SKM-1 treated with dmso at 0.1 percent for 144 hours (cell line): ENCODE data around the gene TPCN1.
"Not testable (repeated sequence)": the region's sequence is repeated elsewhere in the genome, so short reads cannot be mapped to it uniquely, and the experiment has no call there.

Experiments used
- DNase-seq: peaks from one replicate; lab custom pipeline; 2025; ENCODE audit not compliant: unreplicated experiment; lab: John Stamatoyannopoulos, UW

TPCN1 gene

DNA sequence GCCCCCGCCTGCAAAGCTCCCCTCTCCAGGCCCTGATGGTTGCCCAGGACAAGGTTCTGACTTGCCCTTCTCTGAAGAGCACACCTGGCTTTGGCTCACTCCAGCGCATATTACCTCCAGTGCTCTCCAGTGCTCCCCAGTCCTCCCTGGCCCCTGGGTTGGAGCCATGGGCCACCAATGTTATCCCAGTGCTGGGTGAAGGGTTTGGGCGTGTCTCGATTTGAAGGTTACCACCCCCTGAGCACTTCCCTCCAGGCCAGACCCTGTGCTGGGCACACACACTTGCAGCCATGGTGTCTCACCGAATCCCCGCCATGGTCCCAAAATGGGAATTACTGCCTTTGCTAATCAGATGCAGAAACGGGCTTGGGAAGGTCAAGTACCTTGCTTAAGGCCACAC is 24.7 kb upstream of the TPCN1 start:
- DNase-seq = no peak

DNA sequence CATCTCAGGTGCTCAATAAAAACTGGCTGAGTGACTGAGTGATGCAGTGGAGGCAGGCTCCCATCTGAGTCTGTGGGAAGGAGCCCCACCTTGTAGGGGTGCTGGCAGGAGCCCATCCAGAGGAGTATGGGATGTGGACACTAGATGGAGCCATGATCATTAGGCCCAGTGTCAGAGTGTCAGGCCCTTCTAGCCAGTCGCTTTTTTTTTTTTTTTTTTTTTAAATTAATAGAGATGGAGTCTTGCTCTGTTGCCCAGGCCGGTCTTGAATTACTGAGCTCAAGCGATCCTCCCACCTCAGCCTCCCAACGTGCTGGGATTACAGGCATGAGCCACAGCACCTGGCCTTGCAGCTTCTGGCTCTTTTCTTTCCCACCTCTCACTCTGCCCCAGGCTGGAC is 24.3 kb upstream of the TPCN1 start:
- peak; percentile 41 for DNase-seq

DNA sequence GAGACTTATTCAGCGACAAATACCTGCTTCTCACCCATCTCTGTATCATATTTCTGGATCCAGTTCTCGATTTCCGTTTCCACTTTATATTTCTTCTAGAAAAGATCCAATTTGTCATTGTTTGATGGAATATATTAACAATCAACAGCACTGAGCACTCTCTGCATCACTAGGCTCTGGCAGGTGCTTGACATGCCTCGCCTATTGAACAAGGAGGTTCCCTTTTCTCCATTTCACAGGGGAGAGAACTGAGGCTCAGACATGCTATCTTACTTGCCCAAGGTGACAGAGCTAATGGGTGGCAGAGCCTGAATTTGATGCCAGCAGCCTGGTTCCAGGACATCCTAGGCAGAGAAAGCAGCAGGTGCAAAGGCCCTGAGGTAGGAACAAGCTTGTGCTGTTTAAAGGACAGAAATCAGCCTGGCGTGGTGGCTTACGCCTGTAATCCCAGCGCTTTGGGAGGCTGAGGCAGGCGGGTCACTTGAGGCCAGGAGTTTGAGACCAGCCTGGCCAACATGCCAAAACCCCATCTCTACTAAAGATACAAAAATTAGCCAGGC is 23.7 kb upstream of the TPCN1 start:
- DNase-seq = no peak

DNA sequence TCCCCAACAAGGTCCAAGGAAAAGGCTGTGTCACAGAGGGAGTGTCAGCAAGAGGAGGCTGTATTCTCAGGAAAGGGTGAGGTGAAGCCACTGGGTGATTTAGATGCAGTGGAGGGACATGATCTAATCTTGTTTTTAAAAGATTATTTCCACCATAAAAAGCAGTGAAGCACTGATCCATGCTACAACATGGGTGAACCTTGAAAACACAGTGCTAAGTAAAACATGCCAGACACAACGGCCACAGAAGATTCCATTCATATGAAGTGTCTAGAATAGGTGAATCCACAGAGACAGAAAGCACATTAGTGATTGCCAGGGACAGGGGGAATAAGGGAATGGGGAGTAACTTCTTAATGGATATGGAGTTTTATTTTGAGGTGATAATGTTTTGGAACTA is 23.0 kb upstream of the TPCN1 start:
- no peak for DNase-seq

DNA sequence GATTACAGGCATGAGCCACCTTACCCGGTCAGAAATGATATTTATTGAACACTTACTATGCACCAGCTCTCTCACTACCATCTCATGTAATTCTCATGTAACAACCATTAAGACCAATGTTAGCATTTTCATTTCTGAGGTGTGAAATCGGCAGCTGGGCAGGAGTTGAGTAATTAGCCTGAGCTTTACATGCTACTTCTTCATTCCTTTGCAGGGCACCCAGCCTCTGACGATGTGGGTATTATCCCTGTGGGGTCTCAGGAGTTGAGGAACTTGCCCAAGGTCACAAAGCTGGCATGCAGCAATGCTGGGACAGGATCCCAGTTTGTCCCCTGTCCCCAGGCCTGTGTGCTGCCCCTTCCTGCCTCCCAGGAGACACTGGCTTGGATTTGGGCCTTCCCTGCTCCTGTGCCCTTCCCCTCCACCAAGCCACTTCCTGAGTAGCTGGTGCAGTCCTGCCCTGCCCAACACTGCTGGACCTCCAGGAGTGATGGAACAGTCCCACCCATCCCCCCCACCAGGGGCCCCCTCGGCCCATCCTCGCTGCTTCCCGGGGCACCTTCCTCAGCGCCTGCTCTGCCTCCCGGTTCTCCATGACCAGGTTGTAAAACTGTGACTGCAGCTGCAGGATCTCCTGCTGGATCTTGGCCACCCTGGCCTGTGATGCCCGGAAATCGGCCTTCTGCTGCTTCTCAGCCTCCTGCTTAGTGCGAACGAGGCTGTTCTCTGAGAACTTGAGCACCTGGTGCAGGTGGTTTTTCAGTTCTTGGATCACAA is 21.1 kb upstream of the TPCN1 start:
- DNase-seq = no peak

DNA sequence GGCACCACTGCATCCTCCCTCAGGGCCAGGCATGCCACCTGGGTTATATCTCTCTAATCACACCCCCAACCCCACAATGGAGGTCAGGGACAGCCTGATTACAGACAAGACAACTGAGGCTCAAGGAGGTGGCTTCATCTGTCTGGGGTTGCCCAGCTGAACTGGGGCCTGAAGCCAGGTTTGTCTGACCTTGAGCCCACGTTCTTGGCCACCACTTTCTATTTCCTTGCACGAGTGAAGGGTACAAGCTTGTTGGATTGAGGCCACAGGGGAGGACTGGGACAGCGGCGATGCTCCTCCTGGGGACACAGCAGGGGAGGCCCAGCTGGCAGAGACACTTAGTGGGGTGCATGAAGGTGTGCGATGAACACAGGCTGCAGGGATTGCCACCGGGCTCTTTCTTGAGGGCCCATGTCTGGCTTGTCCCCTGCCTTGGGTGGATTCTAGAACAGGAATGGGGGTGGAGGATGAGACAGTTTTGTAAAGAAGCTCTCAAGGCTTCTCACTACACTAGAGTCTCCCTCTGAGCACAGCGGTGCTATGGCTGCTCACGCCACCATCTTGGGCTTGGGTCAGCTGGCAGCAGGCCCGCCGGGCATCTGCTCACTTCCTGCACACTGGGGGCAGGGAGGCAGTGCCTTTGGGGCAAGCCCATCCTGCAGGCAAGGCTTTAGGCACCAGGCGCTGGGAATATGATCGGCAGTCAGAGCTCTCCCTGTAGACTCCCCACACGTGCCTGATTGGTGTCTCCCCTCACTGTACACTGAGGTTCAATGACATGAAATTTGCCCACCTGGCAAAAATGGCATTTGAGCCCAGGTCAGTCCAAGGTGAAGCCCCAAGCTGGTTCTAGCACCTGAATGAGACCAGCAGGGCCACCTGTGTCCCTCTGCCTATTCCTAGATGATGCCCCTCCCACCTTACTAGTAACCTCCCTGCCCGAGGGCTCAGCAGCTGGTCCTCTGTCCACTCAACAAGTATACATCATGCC is 19.8 kb upstream of the TPCN1 start:
- DNase-seq = no peak

DNA sequence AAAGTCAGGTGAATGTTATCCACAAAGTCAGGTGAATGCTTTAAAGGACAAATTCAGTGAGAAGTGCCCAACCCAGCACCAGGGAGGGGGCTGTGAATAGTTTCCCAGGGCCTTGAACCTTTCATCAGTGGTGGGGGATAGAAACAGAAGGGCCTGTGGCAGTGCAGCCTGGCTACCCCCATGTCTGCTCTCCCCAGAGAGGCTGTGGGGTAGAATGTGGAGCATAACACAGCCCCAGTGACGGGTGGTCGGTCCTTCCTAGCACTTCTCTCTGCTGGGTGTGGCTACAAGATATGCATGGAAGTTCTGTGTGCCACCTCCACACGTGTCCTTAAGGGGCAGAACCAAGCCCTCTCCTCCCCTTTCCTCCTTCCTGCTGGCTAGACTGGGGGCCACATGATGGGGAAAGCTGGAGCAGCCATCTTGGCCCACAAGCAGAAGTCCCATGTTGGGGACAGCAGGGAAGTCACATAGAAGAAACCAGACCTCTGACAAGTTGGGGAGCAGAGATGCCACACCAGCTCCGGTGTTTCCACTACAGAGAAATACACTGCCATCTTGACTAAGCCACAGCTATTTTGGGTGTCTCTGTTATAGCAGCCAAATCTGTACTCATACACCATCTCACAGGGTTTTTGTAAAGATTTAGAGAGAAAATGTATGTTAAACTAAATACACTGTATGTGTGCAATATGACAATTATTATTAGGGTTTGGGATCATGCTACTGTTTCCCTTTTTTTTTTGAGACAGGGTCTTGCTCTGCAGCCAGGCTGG is 18.8 kb upstream of the TPCN1 start:
- no peak for DNase-seq

DNA sequence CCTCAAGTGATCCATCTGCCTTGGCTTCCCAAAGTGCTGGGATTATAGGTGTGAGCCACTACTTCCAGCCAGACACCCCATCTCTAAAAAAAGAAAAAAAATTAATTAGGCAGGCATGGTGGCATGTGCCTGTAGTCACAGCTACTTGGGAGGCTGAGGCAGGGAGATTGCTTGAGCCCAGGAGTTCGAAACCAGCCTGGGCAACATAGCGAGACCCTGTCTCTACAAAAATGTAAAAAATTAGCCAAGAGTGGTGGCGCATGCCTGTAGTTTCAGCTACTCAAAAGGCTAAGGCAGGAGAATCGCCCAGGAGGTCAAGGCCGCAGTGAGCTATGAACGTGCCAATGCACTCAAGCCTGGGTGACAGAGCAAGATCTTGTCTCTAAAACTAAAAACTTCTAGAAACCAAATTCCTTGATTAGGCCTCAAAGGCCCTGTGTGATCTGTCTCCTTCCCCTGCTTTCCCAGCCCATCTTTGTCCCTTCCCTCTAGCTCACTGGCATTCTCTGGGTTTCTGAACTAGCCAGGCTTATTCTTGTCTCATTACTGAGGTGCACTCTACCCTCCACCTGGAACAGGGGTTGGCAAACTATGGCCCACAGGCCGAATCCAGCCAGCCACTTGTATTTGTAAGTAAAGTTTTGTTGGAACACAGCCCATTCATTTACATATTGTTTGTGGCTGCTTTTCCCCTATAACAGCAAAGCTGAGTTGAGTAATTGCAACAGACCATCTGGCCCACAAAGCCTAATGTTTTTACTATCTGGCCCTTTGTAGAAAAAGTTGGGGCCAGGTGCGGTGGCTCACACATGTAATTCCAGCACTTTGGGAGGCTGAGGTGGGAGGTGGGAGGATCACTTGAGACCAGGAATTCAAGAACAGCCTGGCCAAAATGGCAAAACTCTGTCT is 17.2 kb upstream of the TPCN1 start:
- DNase-seq = no peak

DNA sequence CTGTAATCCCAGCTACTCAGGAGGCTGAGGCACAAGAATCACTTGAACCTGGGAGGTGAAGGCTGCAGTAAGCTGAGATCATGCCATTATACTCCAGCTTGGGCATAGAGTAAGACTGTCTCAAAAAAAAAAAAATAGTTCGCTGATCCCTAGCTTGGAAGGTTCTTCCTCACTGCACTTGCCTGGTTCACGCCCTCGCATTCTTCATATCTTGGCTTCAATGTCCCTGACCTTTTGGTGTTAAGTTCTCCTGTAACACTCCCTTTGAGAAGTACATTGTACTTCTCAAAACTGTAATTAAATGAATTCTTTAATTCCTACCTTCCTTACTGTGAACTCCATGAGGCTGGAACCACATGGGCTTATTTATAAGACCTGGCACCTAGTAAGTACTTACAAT is 16.5 kb upstream of the TPCN1 start:
- no peak for DNase-seq

DNA sequence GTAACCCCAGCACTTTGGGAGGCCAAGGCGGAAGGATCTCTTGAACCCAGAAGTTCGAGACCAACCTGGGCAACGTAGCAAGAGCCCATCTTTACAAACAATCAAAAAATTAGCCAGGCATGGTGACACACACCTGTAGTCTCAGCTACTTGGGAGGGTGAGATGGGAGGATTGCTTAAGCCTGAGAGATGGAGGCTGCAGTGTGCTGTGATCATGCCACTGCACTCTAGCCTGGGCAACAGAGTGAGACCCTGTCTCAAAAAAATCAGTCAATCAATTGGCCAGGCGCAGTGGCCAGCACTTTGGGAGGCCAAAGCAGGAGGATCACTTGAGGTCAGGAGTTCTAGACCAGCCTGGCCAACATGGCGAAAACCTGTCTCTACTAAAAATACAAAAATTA is 14.5 kb upstream of the TPCN1 start:
- not testable (repeated sequence) for DNase-seq

DNA sequence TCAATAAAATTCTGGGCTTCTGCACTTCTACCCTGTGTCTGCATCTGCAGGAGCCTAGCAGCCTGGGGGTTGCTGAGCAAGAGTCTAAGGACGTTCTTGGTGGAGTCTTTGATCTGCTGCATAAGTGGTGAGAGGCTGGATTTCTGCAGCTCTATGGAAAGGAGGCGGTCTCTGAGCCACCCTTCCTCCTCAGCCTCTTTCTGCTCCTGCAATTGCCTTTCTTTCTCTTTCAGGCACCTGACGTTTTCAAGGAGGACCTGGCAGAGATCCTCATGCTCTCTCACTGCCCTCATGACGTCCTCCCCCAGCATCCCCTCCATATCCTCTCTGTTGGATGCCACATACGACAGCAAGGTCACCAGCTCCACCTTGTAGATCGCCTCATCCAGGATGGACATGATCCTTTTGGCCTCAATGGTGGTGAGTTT is 13.6 kb upstream of the TPCN1 start:
- DNase-seq = no peak

DNA sequence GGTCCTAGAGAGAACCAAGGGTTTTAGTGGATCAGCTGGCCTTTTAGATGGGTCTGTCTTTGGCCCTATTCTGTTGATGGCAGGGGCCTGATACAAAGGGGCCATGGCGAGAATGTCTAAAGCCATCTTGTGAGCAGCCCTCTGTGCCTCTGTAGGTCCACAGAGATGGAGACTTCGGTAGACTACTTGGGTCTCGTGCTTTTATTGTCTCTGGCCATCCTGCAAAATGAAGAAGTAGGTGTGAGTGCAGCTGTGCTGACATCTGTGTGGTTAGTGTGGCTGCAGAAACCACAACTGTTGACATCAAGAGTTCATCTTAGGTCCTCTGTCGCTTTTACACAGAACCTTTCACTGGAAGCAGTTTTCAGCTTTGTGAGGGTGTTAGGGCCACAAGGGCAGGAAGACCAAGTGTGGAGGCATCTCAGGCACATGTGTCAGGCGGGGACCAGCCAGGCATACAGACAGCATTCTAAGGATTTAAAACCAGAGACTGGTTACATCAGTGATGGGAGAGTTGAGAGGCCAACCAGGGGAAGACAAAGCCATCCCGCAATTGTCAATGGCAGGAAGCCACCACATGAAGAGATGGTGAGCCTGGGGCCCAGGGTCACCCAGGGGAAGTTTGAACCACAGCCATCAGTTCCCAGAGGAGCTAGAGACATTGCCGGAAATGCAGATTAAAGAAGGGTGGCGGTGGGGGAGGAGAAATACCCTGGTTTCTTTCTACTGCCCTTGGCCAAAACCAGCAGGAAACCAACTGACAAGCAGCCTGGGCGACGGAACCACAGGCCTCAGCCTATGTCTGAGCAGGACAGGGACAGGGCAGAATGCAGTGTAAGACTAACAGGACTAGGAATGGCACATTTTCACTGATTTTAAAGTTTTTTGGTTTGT is 13.0 kb upstream of the TPCN1 start:
- peak; percentile 85 for DNase-seq

DNA sequence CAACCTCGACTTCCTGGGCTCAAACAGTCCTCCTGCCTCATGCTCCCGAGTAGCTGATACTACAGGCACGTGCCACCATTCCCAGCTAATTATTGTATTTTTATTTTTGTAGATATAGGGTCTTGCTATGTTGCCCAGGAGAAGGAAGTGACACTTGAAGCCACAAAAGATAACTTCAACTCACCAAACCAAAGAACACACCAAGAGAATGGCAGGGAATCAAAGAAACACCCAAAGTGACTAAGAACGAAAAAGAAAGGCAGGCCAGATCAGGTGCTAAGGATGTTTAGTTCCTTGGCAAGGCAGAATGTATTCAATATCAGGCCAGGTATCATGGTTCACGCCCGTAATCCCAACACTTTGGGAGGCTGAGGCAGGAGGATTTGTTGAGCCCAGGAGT is 10.1 kb upstream of the TPCN1 start:
- DNase-seq = no peak

DNA sequence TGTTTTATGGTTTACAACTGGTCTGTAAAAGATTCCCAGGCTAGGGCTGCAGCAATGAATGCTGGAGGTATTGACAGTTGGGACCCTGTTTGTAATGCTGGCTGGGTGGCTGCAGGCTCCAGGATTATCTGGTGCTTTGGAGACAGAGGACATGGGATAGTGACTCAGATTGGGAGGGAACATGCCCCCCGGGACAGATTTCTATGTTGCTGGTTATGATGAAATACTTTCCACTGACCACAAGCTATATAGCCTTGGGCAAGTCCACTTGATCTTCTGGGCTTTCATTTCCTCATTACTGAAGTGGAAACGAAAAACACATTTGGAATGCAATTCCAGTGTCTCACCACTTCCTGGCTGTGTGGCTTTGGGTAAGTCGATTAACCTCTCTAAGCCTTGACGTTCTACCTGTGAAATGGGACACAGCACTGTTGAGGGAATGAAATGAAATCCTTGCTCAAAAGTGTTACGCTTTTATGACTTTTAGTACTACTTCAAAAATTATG is 6.3 kb upstream of the TPCN1 start:
- DNase-seq = peak; percentile 62

DNA sequence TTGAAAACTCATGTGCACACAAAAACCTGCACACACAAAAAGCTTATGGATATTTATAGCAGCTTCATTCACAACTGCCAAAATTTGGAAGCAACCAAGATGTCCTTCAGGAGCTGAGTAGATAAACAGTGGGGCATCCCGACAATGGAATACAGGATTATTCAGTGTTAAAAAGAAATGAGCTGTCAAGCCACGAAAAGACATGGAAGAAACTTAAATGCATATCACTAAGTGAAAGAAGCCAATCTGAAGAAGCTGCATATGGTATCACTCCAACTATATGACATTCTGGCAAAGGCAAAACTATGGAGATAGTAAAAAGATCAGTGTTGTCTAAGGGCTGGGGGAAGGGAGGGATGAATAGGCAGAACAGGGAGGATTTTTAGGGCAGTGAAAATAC is 5.2 kb upstream of the TPCN1 start:
- DNase-seq = no peak

DNA sequence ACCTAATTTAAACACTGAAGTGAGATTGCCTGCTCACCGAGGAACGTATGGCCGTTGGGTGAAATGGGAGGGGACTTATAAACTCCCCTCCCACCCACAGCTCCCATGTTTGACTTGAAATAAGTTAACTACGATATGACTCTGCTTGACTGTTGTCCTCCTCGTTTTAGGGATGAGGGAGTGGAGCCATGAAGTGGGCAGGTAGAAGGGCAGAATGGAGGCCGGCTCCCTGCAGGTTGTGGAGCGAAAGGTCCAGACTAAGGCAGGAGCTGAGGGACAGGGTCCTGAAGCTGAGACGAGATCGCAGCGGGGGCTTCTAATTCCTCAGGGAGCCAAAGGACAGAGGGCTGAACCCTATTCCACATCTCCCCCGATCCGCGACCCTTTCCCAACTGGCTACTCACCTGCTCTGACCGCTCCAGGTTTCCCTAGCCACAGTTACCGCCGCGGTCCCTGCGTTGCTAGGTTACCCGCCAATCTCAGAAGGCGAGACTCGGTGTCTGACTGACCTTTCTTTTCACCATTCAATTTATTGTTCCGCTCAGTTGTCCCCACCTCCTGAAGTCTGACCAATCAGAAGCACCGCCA is 577 bp upstream of the TPCN1 start:
- no peak for DNase-seq

DNA sequence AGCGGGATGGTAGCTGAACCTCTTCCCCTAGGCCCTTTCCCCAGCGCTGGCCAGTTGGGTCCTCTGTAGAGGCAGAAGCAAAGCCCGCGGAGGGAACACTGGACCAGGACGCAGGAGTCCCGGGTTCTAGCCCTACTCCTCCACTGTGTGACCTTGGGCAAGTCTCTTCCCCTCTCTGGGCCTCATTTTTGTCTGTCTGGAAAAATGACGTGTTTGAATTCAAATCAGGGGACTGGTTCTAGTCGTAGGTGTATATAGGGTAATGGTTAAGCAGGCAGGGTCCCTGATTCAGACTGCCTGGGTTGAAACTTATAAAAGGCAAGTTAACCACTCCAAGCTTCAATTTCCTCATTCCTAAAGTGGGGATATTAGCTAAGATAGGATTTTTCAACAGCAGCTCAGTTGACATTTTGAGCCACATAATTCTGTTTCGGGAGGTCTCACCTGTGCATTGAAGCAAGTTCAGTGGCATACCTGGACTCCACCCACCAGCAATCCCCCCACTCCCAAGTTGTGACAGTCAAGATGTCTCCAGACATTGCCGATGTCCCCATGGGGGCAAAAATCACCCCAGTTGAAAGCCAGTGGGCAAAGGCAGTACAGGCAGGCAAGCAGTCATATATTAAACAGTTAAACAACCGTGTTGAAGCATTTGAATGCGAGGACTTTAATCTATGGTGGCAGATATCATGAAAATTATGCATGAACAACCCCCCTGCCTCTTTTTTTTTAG is 899 bp downstream of the TPCN1 start:
- DNase-seq = no peak
